ENCODE results near the gene WIF1. TPM values are rescaled to one million over a fixed set of nuclear protein-coding genes. Genes with fewer than 3 reads are reported as not detected.

Gene WIF1
- total RNA-seq: not detected in 2 replicates

GRCh38 chr12:65121049-65121955 is at the start of gene WIF1:
WIF1 (minus strand) TSS chr12:65121305; CDS start chr12:65121191, 114 bp downstream.
- Histone ChIP-seq H3K27me3 (ENCODE audit: control insufficient read depth, insufficient read depth, low read length) (peaks cover 6% of the 10 kb centered on the region), H3K36me3 (ENCODE audit: control insufficient read depth, insufficient read depth, low read length) (no peaks in the 10 kb centered on the region), H3K4me3 (ENCODE audit: low read depth, low read length) (no peak within 1 kb of the TSS)
- DNase-seq (ENCODE audit: low read depth) (peak; percentile 17), FAIRE-seq (no peak)
- TF ChIP-seq CTCF (IDR thresholded peaks at IDR 0.05; ENCODE audit: insufficient read depth, low read length, severe bottlenecking): peak; percentile 34

GRCh38 chr12:65170209-65170881 is 49.2 kb upstream of the WIF1 start:
- Histone ChIP-seq H3K4me3 (ENCODE audit: low read depth, low read length) (peak overlapping the region; percentile 96), H3K36me3 (ENCODE audit: control insufficient read depth, insufficient read depth, low read length) (no peaks in the 10 kb centered on the region), H3K27me3 (ENCODE audit: control insufficient read depth, insufficient read depth, low read length) (no peaks in the 10 kb centered on the region)
- no peak for TF ChIP-seq CTCF (IDR thresholded peaks at IDR 0.05; ENCODE audit: insufficient read depth, low read length, severe bottlenecking)
- FAIRE-seq: no peak
- DNase-seq (ENCODE audit: low read depth): peak; percentile 67

- Histone ChIP-seq H3K27me3 (ENCODE audit: control insufficient read depth, insufficient read depth, low read length) (no peaks in the 10 kb centered on the region), H3K4me3 (ENCODE audit: low read depth, low read length) (peak within 1 kb of the TSS; percentile 96), H3K36me3 (ENCODE audit: control insufficient read depth, insufficient read depth, low read length) (no peaks in the 10 kb centered on the region)
- DNase-seq (ENCODE audit: low read depth): peak; percentile 91
- TF ChIP-seq CTCF (IDR thresholded peaks at IDR 0.05; ENCODE audit: insufficient read depth, low read length, severe bottlenecking): peak; percentile 7
- no peak for FAIRE-seq
Observed at GRCh38 chr12:65169320-65170208, 48.5 kb upstream of the WIF1 start, which contains the start of gene LEMD3. LEMD3 (plus strand) TSS chr12:65169583; CDS start chr12:65169597, 14 bp downstream.

- no peak for TF ChIP-seq CTCF (IDR thresholded peaks at IDR 0.05; ENCODE audit: insufficient read depth, low read length, severe bottlenecking)
- H3K4me3 ChIP-seq (ENCODE audit: low read depth, low read length): peak overlapping the region; percentile 96
- no peaks in the 10 kb centered on the region for H3K27me3 ChIP-seq (ENCODE audit: control insufficient read depth, insufficient read depth, low read length)
- no peaks in the 10 kb centered on the region for H3K36me3 ChIP-seq (ENCODE audit: control insufficient read depth, insufficient read depth, low read length)
- DNase-seq (ENCODE audit: low read depth) (no peak), FAIRE-seq (no peak)
Observed at GRCh38 chr12:65168681-65169319, 47.7 kb upstream of the WIF1 start.

- H3K27me3 ChIP-seq (ENCODE audit: control insufficient read depth, insufficient read depth, low read length): peaks cover 6% of the 10 kb centered on the region
- DNase-seq (ENCODE audit: low read depth) (no peak), FAIRE-seq (no peak)
- no peak for TF ChIP-seq CTCF (IDR thresholded peaks at IDR 0.05; ENCODE audit: insufficient read depth, low read length, severe bottlenecking)
- no peaks in the 10 kb centered on the region for H3K36me3 ChIP-seq (ENCODE audit: control insufficient read depth, insufficient read depth, low read length)
- H3K4me3 ChIP-seq (ENCODE audit: low read depth, low read length): no peak overlapping the region
Observed at GRCh38 chr12:65164774-65165173, 43.7 kb upstream of the WIF1 start.
